Nephron progenitor cell (in vitro differentiated cells): ENCODE measurements around the gene CMSS1.

ENCODE experiments used
- DNase-seq: peaks from one replicate; pipeline ENCODE4 v3.0.0; 2021
- H3K27ac Mint-ChIP-seq: 2 replicates; pipeline ENCODE4 v1.8.0; 2021; ENCODE audit warnings: mild to moderate bottlenecking, moderate library complexity, mixed read lengths
- H3K27me3 Mint-ChIP-seq: 2 replicates; pipeline ENCODE4 v1.8.0; 2021; ENCODE audit warnings: mild to moderate bottlenecking, low read depth, mixed read lengths; ENCODE audit not compliant: poor library complexity
- H3K36me3 Mint-ChIP-seq: 2 replicates; pipeline ENCODE4 v1.8.0; 2021; ENCODE audit warnings: low read depth, mixed read lengths
- H3K4me1 Mint-ChIP-seq: 2 replicates; pipeline ENCODE4 v1.8.0; 2021; ENCODE audit warnings: mixed read lengths
- H3K4me3 Mint-ChIP-seq: 2 replicates; pipeline ENCODE4 v1.8.0; 2021; ENCODE audit warnings: mild to moderate bottlenecking, moderate library complexity, mixed read lengths
- H3K9me3 Mint-ChIP-seq: 2 replicates; pipeline ENCODE4 v1.8.0; 2021; ENCODE audit warnings: mild to moderate bottlenecking, moderate library complexity, mixed read lengths
- CTCF ChIP-seq: fragments of 200-600 bp; sonication (generic); IDR thresholded peaks from 2 replicates; pipeline ENCODE4 v1.5.0; 2021; ENCODE audit warnings: antibody characterized with exemption

Gene CMSS1

GRCh38 chr3:100213891-100214573 lies 396.4 kb downstream of the CMSS1 start:
- DNase-seq = no peak
- Mint-ChIP-seq H3K27me3 (no peaks in the 10 kb centered on the region), H3K9me3 (peaks cover 7% of the 10 kb centered on the region), H3K27ac (no peak overlapping the region), H3K36me3 (peaks cover 5% of the 10 kb centered on the region), H3K4me1 (peaks cover 10% of the 10 kb centered on the region), H3K4me3 (no peak overlapping the region)
- no peak for TF ChIP-seq CTCF

GRCh38 chr3:100214574-100214964 lies 396.9 kb downstream of the CMSS1 start:
- TF ChIP-seq CTCF = no peak
- H3K36me3 Mint-ChIP-seq = peaks cover 9% of the 10 kb centered on the region
- peaks cover 10% of the 10 kb centered on the region for H3K4me1 Mint-ChIP-seq
- H3K4me3 Mint-ChIP-seq = no peak overlapping the region
- no peak for DNase-seq
- peaks cover 3% of the 10 kb centered on the region for H3K27me3 Mint-ChIP-seq
- no peak overlapping the region for H3K27ac Mint-ChIP-seq
- peaks cover 12% of the 10 kb centered on the region for H3K9me3 Mint-ChIP-seq

GRCh38 chr3:100216713-100217112 lies 399.1 kb downstream of the CMSS1 start:
- Mint-ChIP-seq H3K4me1 (no peaks in the 10 kb centered on the region), H3K27ac (no peak overlapping the region), H3K9me3 (peaks cover 23% of the 10 kb centered on the region), H3K36me3 (peaks cover 14% of the 10 kb centered on the region), H3K4me3 (no peak overlapping the region), H3K27me3 (peaks cover 3% of the 10 kb centered on the region)
- no peak for TF ChIP-seq CTCF
- DNase-seq = no peak

- Mint-ChIP-seq H3K36me3 (peaks cover 14% of the 10 kb centered on the region), H3K27me3 (peaks cover 3% of the 10 kb centered on the region), H3K27ac (no peak overlapping the region), H3K4me1 (no peaks in the 10 kb centered on the region), H3K4me3 (no peak overlapping the region), H3K9me3 (peaks cover 35% of the 10 kb centered on the region)
- TF ChIP-seq CTCF = no peak
- no peak for DNase-seq
Observed at GRCh38 chr3:100221159-100221558, 403.5 kb downstream of the CMSS1 start.

GRCh38 chr3:100225193-100225592 lies 407.5 kb downstream of the CMSS1 start:
- no peaks in the 10 kb centered on the region for H3K27me3 Mint-ChIP-seq
- no peak for DNase-seq

More at GRCh38 chr3:100225193-100225592, 407.5 kb downstream of the CMSS1 start:
- no peaks in the 10 kb centered on the region for H3K4me1 Mint-ChIP-seq
- H3K4me3 Mint-ChIP-seq = no peak overlapping the region
- no peak for TF ChIP-seq CTCF
- H3K9me3 Mint-ChIP-seq = peaks cover 32% of the 10 kb centered on the region
- peaks cover 5% of the 10 kb centered on the region for H3K36me3 Mint-ChIP-seq
- H3K27ac Mint-ChIP-seq = no peak overlapping the region
